Gastroesophageal sphincter (tissue), 3 donors: ENCODE results near the gene NEK4.

Experiments
- CTCF ChIP-seq, 4 experiments: fragments of 200-600 bp in 2 of 4; fragments of 450-650 bp in 2 of 4; sonication (generic) in 1 of 4; IDR thresholded peaks; one replicate each; pipeline ENCODE4 v1.5.1; 2017 to 2019; ENCODE audit warnings: antibody characterized with exemption in 4 of 4, mild to moderate bottlenecking in 2 of 4, moderate library complexity in 2 of 4
- POLR2AphosphoS5 ChIP-seq: sonication (generic); formaldehyde crosslinking; IDR thresholded peaks from one replicate; pipeline ENCODE4 v1.6.1; 2017; ENCODE audit warnings: antibody characterized with exemption

GRCh38 chr3:52787246-52787645, 16.5 kb upstream of the NEK4 start:
- TF ChIP-seq CTCF (IDR thresholded peaks at IDR 0.05) (no peak), POLR2AphosphoS5 (no peak)
